ENCODE measurements around the gene LRSAM1.

The LRSAM1 gene

DNA sequence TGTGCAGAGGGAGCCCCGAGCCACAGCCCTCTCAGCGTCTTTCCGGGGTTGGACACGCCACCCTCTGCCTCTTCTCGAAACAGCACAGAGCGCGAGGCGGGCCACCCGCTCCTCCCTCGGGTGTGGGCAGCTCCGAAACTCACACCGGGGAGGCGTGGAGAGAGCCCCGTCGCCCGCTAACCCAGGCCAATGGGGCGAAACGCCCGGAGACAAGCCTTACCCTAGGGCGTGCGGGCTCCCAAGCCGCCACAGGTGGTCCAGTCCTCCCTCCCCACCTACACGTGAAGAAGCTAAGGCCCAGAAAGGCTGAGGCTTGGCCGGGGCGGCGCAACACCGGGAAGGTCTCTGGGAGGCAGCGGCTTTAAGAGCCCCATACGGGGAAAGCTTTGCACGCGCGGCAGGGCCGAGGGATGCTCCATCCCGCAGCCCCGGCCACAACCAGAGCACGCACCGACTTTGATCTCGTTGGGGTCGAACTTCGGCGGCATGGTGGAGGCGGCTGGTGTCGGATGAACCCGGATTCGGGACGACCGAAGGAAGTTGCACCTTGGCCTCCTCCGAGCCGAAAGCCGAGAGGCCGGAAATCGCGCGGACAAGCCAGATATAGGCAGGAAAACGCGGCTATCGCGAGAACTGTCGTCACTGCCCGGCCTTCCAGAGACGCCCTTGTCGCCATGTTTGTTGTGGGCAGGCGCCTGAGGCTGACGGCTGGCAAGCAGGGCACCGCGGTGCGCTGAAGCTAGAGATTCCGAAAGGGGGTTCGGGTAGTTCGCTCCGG is at the start of gene LRSAM1, which contains the start of gene RPL12:
LRSAM1 (plus strand) TSS at position 681 of the 778 bp plus-strand sequence. CDS start 3,018 bp downstream, outside the sequence.
RPL12 (minus strand) TSS at position 577 of the 778 bp plus-strand sequence; CDS start at position 488, 89 bp downstream.
- peak; percentile 95 for DNase-seq
- in situ Hi-C loops (cut with MboI; ENCODE audit: low pct_unique_long_range_greater_than_20kb, low sequenced_read_pairs), result no loop called here

DNA sequence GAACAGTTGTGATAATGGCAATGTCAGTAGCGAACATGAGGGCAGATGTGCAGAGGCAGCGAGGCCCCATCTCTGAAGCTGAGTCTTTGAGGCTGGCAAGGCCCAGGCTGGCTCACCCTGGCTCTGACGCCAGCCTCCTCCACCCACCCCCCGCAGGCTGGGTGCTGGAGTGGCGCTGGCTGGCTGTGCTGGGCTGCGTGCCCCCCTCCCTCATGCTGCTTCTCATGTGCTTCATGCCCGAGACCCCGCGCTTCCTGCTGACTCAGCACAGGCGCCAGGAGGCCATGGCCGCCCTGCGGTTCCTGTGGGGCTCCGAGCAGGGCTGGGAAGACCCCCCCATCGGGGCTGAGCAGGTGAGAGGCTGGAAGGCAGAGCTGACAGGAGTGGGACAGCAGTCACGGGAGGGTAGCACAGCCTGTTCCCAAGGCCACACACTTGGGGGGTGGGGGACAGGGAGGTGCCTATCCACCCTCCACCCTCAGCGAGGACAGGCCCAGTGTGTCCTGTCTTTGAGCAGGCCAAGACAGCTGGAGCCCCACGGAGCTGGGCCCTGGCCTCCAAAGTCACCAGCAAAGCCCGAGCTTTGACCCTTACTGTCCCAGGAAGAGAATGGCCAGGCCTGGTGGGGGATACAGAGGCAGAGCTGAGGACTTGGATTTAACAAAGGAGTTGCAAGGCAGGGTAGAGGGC is 48.8 kb upstream of the LRSAM1 start:
- no peak for DNase-seq
- in situ Hi-C loops (cut with MboI; ENCODE audit: low pct_unique_long_range_greater_than_20kb, low sequenced_read_pairs), result no loop called here

DNA sequence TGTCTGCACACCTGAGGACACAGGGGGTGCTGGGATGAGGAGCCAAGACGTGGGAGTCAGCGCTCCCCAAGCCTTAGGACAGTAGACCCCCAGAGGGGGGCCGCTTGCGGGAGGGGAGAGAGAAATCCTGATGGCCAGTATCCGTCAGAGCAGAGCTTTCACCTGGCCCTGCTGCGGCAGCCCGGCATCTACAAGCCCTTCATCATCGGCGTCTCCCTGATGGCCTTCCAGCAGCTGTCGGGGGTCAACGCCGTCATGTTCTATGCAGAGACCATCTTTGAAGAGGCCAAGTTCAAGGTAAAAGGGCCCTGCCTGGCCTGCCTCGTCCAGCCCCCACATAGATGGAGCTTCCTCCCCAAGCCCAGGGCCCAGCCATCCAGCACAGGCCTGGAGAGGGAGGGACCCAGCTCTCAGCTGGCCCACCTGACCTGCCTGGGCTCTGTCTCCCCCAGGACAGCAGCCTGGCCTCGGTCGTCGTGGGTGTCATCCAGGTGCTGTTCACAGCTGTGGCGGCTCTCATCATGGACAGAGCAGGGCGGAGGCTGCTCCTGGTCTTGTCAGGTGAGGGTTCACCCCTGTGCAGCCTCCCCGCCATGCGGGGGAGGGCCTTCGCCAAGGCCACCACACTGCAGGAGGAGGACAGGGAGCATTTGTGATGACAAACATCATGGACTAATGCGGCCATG is 47.7 kb upstream of the LRSAM1 start:
- no peak for DNase-seq
- in situ Hi-C loops (cut with MboI; ENCODE audit: low pct_unique_long_range_greater_than_20kb, low sequenced_read_pairs), result no loop called here

DNA sequence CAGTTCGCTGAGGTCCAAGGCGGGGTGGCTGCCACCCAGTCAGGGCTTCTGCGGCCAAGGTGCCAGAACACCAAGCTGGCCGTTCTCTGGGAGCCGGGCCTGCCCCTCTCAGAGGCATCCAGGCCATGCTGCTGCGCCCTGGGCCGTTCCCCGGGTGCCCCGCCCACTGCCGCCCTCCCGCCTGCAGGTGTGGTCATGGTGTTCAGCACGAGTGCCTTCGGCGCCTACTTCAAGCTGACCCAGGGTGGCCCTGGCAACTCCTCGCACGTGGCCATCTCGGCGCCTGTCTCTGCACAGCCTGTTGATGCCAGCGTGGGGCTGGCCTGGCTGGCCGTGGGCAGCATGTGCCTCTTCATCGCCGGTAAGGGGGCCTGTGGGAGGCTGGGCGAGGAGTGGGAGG is 46.7 kb upstream of the LRSAM1 start:
- no peak for DNase-seq
- in situ Hi-C loops (cut with MboI; ENCODE audit: low pct_unique_long_range_greater_than_20kb, low sequenced_read_pairs), result no loop called here

DNA sequence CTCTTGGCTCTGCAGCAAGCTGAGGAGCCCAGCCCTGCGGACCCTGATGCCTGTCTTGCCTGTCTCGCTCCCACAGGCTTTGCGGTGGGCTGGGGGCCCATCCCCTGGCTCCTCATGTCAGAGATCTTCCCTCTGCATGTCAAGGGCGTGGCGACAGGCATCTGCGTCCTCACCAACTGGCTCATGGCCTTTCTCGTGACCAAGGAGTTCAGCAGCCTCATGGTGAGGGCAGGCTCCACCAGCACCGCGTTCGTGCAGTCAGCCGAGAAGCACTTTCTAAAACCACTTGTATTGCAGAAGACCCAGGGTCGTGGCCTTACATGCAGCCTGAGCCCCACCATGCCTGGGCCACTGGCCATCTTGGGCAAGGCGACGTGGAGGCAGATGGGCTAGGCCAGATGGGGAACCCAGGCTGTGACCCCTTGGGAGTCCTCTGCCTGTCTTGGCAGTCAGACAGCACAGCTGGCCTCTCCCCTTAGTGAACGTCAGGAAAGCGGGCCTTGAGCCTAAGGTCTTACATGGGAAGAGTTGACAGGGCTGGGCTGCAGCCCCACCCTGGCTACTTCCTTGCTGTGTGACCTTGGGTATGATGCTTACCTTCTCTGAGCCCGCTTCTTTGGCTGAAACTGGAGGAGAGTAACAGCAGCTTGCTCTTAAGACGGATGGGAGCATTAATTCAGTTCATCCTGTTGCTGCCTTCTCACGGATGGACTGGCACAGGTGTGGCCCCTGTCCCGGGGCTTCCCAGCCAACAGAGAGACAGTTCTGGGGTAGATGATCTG is 45.8 kb upstream of the LRSAM1 start:
- DNase-seq, result no peak
- in situ Hi-C loops (cut with MboI; ENCODE audit: low pct_unique_long_range_greater_than_20kb, low sequenced_read_pairs), result no loop called here

DNA sequence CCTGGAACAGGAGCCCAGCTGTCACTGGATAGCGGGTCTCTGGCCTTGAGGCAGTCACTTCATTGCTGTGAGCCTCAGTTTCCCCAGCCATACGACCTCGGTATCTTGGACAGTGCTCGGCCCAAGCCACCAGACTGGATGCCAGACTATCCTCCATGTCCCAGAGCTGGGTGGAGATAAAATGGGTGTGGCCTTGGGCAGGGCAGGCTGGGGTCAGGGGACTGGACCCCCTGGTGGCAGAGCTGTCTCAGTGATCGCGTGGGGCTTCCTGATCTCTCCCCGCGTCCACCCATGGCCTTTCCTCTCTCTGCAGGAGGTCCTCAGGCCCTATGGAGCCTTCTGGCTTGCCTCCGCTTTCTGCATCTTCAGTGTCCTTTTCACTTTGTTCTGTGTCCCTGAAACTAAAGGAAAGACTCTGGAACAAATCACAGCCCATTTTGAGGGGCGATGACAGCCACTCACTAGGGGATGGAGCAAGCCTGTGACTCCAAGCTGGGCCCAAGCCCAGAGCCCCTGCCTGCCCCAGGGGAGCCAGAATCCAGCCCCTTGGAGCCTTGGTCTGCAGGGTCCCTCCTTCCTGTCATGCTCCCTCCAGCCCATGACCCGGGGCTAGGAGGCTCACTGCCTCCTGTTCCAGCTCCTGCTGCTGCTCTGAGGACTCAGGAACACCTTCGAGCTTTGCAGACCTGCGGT is 44.4 kb upstream of the LRSAM1 start:
- no peak for DNase-seq
- in situ Hi-C loops (cut with MboI; ENCODE audit: low pct_unique_long_range_greater_than_20kb, low sequenced_read_pairs), result no loop called here

DNA sequence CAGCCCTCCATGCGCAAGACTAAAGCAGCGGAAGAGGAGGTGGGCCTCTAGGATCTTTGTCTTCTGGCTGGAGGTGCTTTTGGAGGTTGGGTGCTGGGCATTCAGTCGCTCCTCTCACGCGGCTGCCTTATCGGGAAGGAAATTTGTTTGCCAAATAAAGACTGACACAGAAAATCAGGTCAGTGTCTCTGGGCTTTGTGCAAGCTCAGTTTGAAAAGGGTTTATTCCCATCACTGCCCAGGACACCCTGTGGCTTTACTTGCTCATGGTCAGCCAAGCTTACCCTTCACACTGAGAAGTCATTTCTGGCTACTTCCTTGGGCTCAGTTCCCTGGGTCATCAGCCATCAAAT is 43.8 kb upstream of the LRSAM1 start:
- in situ Hi-C loops (cut with MboI; ENCODE audit: low pct_unique_long_range_greater_than_20kb, low sequenced_read_pairs), result no loop called here
- no peak for DNase-seq

DNA sequence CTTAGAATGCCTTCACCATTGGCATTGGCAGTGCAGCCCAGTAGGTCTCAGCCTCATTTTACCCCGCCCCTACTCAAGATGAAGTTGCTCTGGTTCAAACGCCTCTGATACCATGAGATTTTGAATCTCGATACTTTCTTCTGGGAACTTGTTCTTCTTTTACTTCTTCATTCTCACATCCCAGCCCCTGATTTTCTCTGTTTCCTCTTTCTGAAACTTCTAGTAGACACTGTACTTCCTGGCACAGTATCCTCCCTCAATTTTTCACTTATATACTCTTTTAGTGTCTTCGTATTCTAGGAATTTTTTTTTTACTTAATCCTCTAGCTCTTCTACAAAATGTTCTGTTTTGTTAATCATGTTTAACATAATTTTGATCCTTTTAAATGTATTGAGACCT is 40.2 kb upstream of the LRSAM1 start:
- in situ Hi-C loops (cut with MboI; ENCODE audit: low pct_unique_long_range_greater_than_20kb, low sequenced_read_pairs), result no loop called here
- DNase-seq, result no peak

DNA sequence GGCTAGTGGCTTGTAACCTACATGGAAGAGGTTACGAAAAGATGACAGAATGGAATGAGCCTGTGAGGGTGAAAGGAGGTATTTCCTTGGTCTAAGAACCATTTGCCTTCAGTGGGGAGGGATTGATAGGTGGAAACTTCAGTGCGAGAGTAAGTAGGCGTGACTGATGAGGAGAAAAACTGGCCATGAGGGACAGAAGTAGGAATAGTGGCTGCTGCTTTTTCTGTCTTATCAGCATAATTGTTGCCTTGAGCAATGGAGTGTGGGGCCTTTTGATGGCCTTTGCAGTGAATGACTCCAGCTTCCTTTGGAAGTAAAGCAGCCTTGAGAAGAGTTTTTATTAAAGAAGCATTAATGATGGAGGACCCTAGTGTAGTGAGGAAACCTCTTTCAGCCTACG is 36.2 kb upstream of the LRSAM1 start:
- no peak for DNase-seq
- in situ Hi-C loops (cut with MboI; ENCODE audit: low pct_unique_long_range_greater_than_20kb, low sequenced_read_pairs), result no loop called here

DNA sequence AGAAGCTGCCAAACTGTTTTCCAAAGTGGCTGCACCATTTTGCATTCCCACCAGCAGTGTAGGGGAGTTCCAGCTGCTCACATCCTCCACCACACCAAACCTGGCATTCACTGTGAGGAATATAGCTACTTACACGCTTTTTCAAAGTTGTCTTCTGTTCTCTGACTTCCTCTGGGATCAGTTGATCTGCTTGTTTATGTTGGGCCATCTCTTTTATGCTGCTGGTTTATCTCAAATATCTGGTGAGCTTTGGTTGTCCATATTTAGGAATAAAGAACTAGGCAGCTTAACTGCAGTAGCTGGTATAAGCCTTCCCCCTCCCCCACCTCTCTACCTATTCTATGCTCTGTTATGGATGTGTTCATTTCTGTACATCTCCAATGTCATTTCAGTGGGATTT is 35.7 kb upstream of the LRSAM1 start:
- in situ Hi-C loops (cut with MboI; ENCODE audit: low pct_unique_long_range_greater_than_20kb, low sequenced_read_pairs), result no loop called here
- DNase-seq, result no peak

DNA sequence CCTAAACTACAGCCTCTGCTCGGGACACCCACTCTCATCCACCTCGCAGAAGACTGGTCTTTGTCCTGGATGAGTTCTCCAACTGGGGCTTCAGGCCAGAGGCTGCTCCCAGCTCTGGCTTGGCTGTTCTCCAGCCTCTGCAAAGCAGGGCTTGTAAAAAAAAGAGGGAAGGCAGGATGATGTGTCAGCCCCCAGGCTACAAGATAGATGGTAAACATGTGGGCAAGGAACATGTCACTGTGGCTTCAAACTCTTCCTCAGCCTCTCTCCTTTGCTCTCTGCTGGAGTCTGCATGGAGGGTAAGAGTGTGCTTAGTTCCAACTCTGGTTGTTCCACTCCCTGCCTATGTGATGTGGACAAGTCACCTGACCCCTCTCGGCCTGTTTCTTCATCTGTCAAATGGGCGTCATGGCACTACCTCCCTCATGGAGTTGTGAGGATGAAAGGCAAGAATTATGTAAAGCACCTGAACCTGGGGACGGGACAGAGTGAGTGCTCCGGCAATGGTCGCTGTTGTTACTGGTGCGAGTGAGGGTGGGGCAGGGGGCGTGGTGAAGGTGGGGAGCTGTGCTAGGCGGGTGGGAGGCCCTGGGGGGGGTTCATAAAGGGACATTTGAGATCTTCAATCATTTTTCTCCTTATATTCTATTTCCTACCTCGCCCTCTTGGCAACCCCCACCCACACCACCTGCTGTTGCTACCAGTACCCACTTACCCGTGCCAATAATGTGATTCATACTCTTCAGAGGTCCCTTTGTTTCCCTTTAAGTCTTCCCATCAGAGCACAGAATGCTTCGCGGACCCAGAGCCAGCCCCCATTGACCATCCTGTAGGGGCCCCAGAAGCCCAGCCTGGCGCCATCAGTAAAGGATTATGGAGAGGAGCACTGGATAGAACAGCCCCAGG is 33.9 kb upstream of the LRSAM1 start:
- DNase-seq, result no peak
- in situ Hi-C loops (cut with MboI; ENCODE audit: low pct_unique_long_range_greater_than_20kb, low sequenced_read_pairs), result no loop called here

DNA sequence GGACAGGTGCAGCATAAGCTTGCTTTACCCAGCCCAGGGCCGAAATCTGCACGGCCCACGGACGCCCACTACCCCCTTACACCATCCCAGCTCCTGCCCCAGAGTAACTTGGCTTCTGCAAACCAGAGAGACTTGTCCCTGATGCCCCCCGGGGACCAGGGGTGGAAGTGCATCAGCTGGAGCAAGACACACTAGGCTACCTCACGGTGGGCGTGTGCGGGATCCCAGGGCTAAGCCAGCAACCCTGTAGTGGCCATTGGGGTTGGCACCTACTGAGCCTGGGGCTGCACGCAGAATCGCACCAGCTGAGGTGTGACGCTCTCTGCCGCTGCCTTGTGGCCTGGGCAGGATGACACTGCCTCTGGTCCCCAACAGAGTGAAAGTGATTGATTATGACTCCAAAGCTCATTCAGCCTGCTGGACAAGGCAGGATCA is 33.3 kb upstream of the LRSAM1 start:
- DNase-seq, result peak; percentile 62
- in situ Hi-C loops (cut with MboI; ENCODE audit: low pct_unique_long_range_greater_than_20kb, low sequenced_read_pairs), result no loop called here

DNA sequence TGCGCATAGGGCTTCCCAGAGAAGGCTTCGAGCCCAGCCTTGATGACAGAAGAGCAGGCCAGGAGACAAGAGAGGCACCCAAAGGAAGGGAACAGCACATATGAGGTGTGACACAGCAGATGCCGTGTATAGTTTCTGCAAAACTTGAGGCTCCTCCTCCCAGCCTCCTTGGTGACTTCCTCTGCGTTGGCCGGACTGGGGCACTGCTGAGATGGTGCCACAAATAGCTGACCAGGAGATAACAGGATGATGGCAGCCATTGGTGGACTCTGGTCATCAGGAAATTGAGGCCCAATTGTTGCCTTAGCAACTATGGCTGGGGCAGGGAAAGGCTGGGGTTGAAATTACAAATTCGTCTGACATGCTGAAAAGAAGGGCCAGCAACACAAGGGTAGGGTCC is 32.0 kb upstream of the LRSAM1 start:
- in situ Hi-C loops (cut with MboI; ENCODE audit: low pct_unique_long_range_greater_than_20kb, low sequenced_read_pairs), result no loop called here
- no peak for DNase-seq

DNA sequence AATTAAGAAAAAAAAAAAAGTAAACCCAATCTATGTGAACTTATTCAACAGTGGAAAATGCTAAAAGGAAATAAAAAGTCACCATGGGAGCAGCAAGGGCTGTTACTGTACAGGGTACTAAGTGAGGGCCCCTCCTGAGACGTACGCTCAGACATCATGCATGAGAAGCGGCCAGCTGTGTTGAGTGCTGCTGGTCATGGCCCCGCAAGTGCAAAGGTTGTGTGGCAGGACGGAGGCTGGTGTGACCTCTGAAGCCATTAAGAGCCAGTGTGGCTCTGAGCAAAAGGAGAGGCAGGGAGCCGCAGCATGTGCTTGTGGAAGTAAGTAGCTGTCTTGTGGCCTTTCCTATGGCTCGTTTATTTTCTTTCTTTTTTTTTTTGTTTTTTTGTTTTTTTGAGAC is 30.3 kb upstream of the LRSAM1 start:
- in situ Hi-C loops (cut with MboI; ENCODE audit: low pct_unique_long_range_greater_than_20kb, low sequenced_read_pairs), result no loop called here
- DNase-seq, result no peak

DNA sequence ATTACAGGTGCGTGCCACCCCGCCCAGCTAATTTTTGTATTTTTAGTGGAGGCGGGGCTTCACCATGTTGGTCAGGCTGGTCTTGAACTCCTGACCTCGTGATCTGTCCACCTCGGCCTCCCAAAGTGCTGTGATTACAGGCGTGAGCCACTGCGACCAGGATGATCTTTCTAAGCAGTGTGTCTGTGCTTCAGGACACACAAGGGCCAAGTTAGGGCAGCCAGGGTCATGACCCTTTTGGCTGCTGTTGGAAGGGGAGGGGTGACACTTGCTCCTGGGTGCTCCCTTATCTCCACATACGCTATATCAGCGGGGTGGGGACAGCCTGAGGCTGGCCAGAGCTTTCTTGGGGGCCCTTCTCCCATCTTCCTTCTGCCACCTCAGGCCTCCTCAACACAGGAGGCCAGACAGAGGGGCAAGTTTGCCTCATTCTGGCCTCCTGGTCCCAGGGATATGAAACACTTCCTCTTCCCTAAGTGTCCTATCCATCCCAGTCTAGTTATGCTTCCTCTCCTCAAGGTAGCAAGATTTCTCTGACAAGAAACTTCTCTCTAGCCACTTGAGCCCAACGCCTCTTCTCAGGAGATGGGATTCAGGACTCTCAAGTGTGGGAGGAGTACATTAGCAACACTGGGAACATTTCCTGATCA is 29.1 kb upstream of the LRSAM1 start:
- in situ Hi-C loops (cut with MboI; ENCODE audit: low pct_unique_long_range_greater_than_20kb, low sequenced_read_pairs), result no loop called here
- DNase-seq, result no peak

DNA sequence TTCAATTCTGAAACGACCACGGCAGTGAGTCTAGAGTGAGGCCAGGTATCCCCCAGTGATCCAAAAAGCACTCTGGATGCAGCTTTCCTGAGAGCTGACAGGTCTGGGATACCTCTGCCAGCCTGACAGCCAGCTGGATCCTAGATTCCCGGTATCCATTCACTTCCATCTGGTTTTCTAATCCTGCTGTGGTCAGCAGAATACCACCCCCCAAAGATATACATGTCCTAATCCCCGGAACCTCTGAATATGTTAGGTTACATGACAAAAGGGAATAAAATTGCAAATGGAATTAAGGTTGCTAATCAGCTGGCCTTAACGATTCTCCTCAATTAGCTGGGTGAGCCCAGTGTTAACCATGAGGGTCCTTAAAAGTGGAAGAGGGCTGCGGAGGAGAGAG is 28.5 kb upstream of the LRSAM1 start:
- no peak for DNase-seq
- in situ Hi-C loops (cut with MboI; ENCODE audit: low pct_unique_long_range_greater_than_20kb, low sequenced_read_pairs), result no loop called here

DNA sequence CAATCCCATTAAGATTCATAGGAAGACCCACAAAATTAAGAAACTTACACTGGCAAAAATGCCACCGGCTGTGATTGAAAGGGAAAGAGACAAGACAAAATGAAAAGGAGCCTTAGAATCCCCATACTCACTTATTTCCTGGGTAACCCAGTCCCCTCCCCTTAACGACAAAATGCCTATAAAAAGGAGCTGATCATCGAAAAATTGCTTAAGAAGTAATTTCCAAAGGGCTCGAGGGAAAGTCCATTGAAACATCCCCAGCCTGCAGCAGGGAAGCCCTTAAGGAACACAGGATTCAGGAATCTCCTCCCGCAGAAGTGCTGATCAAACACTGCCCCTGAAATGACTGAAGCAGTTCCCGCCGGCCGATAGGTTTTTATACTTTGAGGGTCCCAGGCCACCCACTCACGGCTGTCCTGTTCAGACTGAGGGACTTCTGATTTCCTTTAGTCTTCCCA is 27.8 kb upstream of the LRSAM1 start:
- in situ Hi-C loops (cut with MboI; ENCODE audit: low pct_unique_long_range_greater_than_20kb, low sequenced_read_pairs), result no loop called here
- no peak for DNase-seq

Measured in KBM-7 (cell line).